Fibroblast of gingiva (primary cell): Measurements from ENCODE around the gene SRM.
"Not testable (repeated sequence)": the region's sequence is repeated elsewhere in the genome, so short reads cannot be mapped to it uniquely, and the experiment has no call there.

ENCODE experiments used
- DNase-seq: peaks from one replicate; pipeline ENCODE4 v3.0.0-alpha.2; 2011; ENCODE audit warnings: low read depth

SRM gene

DNA sequence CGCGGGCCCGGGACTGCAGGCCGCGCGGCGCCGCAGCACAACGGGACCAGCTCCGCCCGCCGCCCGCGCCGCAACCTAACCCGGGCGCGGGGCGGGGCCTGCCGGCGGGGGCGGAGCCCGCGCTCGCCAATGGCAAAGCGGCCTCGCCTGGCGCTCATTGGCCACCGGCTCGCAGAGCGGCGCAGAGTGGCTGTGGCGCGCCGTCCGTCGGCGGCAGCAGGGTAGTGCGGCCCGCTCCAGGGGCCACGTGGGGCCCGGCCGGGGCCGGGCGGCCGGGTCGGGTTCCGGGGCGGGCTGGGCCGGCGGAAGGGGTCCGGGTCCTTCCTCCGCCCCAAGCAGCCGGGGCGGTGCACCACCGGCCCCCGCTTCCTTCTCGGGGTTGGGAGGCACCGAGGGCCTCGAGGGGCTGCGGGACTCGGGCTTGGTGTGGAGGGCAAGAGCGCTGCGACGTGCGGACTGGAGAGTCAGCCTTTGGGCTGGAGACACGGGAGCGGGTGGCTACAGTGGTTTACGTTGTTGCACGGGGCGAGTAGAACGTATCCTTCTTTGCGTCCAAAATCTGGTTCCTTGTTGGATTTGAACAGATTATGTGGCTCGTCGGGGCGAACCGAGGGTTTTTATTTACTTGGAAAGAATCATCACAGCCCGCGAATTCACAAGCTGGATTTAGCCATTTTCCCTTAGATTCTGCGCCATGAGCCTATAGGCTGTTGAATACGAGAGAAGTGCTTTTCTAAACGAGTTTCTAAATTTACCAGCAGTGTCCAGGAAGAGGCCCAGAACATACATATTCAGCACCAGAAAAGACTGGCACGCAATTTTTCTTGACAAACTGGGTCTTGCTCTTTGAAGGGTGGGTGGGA is at the start of gene SRM:
Gene SRM, minus strand, starts transcription at position 51 of the 863 bp plus-strand sequence. CDS start 75 bp downstream, outside the sequence.
- peak; percentile 87 for DNase-seq

DNA sequence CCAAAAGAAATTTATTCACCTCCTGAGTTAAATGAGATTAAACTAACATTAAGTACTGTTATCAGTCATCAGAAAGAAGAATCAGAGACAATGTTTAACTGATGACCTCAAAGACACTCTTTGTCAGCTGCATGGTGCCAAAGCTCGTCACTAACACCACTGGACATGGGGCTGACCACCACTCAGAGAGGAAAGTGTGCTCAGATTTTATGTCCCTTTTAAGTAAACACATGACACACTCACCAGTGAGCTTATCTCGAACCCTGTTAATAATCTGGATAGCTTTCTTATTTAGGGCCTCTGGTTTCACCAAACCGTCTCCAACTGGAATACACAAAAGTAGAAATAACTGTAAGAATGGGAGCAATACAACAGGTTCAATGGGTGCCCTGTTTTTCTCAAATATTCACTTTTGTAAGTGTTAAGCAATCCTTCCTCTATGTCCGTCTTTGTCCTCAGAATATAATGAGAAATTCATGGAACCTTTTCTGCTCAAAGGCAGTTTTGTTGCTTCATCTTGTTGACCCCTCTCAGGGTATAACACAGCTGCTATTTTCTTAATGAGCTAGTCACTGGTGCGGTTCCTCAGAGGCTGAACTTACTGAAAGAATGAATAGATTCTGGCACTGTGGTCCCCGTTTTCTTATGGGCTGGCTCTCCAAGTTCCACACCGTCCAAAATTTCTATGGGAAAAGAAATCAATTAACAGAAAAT is 49.4 kb upstream of the SRM start:
- no peak for DNase-seq

DNA sequence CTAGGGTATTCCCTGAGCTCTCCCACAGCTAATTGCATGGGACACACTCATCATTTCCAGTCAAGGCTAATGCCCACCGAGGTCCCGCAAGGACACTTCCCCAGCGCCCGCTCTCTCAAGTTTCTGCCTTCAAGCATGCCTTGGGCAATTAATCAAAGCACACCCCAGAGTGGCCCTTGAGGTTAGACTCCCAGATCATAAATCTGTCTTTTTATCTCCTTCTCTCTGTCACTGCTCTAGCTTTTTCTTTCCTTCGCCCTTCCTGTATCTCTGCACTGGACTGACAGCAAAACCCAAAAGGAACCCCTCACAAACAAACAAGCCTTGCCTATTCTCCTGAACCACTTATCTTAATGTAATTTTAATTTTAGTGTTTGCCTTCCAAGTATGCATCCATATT is 47.8 kb upstream of the SRM start:
- DNase-seq: no peak

DNA sequence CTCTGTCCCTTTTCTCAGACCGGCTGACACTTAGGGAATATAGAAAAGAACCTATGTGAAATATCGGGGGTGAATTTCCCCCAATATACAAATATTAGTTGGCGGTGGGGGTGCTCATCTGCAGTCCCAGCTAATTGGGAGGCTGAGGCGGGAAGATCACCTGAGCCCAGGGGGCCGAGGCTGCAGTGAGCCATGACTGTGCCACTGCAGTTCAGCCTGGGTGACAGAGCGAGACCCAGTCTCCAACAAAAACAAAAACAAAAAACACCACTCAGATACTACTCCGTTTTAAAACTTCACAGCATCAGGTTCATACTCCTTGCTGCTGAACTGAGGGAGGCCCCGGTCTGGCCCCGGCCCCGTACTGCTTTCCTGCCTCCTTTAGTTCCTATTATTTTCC is 45.8 kb upstream of the SRM start:
- DNase-seq: no peak

DNA sequence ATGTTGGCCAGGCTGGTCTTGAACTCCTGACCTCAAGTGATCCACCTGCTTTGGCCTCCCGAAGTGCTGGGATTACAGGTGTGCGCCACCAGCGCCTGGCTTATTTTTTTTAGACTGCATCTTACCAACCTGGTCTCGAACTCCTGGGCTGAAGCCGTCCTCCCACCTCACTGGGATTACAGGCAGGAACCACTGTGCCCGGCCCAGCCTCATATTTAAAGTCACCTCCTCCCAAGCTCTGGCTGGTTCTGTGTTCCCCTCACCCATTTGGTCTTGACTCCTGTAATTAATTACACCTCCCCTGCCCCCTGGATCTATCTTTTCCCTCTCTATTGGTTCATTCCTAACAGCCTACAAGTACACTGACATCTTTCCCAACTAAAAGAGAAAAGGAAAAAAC is 41.5 kb upstream of the SRM start:
- DNase-seq: no peak

DNA sequence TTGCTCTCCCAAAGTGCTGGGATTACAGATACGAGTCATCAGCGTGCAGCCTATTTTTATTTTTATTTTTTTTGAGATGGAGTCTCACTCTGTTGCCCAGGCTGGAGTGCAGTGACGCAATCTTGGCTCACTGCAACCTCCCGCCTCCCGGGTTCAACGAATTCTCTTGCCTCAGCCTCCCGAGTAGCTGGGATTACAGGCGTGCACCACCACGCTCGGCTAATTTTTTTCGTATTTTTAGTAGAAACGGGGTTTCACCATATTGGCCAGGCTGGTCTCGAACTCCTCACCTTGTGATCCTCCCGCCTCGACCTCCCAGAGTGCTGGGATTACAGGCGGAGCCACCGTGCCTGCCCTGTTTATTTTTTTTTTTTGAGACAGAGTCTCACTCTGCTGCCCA is 41.0 kb upstream of the SRM start:
- DNase-seq: not testable (repeated sequence)

DNA sequence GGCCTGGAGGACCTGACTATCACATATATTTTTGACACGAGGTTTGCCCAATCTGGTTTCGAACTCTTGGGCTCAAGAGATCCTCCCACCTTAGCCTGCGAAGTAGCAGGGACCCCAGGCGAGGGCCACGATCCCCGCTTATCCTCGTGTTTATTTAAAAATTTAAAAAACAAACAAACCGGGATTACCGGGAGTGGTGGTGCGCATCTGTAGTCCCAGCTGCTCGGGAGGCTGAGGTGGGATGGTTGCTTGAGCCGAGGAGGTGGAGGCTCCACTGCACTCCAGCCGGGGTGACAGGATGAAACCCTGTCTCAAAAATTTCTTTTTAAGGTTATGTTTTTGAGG is 40.3 kb upstream of the SRM start:
- DNase-seq: no peak

DNA sequence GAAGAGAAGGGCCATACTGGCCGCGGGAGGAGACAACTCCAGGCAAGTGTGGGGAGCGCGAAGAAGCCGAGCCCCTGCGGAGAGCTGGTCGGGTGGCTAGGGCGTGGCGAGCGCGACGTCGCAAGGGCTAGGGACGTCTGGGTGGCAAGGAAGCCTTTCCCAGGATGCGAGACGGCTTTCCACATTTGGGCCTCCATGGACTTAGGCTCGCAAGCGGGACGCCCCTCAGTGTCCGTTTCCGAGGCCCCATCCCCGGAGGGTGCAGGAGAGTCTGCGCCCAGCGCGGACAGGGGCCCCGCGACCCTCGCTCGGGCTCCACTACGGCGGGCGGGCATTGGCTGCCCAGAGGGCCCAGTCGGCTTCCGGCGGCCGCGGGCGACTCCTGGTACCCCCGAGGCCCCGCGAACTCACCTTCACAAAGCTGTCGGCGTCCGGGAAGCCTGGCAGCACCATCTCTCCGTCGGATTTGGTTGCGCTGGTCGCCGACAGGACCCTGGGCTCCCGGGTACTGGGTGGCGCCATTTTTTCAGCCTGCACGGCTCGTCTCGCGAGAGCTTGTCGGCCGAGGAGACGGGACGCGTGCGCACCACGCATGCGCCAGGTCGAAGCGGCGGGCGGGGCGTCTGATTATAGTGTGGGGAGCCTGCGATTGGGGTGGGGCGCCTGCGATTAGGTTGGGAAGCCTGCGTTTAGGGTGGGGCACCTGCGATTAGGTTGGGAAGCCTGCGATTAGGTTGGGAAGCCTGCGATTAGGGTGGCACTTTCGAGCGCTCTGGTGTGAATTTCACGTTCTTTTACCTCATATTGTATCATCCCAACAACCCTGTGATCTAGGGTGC is 39.7 kb upstream of the SRM start, which contains the start of gene EXOSC10:
Gene EXOSC10, minus strand, starts transcription at position 560 of the 839 bp plus-strand sequence. Its CDS starts 38 bp downstream, at position 522.
- peak; percentile 80 for DNase-seq

DNA sequence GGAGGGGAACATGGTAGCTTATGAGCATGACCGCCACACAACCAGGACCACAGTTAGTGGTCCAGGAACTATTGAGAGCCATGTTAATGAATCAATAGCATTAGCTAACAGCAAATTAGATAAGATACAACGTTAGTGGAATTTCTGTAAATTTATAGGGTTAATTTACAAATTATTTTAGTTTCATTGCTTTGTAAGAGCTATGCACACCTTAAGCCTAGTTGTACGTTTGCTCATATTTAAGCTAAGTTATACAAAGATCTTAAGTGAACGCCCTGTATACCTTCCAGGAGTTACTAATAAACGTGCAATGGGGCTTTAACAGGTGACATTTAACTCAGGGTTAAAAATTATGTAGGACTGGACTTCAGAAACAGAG is 39.1 kb upstream of the SRM start:
- no peak for DNase-seq

DNA sequence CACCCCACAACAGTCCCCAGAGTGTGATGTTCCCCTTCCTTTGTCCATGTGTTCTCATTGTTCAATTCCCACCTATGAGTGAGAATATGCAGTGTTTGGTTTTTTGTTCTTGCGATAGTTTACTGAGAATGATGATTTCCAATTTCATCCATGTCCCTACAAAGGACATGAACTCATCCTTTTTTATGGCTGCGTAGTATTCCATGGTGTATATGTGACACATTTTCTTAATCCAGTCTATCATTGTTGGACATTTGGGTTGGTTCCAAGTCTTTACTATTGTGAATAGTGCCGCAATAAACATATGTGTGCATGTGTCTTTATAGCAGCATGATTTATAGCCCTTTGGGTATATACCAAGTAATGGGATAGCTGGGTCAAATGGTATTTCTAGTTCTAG is 24.0 kb upstream of the SRM start:
- not testable (repeated sequence) for DNase-seq

DNA sequence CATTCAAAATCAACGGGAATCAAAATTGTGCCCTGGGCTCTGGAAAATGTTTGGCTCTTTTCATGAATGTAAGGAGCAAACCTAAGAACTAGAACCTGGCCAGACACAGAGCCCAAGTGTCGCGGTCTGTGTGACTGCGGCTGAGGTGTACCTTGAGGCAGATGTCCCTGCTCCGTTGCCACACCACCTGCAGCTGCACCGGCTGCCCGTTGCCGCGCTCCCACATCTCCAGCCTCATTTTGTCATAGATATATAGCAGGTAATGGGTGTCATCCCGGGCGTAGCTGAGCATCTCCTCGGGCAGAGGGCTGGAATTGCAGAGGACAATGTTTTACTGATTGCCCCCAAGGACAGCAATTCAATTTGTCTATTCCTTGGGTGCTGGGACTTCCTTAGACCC is 21.1 kb upstream of the SRM start:
- no peak for DNase-seq

DNA sequence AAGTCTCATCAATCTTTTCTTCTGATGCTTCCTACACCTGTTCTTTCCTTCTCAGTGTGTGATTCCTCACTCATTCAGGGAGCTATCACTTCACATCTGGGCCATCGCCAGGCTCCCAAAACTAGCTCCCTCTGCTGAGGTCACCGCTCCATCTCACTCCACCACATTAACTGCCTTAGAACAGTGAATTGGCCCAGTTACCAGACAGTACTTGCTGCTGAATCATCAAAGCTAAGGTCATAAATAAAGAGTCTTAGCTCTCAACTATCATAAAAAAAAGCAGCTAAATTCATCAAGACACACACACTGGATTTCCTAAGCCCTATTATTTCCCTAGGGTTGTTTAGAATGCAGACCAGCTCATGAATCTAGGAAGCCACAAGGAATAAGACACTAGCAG is 18.8 kb upstream of the SRM start:
- peak; percentile 39 for DNase-seq

DNA sequence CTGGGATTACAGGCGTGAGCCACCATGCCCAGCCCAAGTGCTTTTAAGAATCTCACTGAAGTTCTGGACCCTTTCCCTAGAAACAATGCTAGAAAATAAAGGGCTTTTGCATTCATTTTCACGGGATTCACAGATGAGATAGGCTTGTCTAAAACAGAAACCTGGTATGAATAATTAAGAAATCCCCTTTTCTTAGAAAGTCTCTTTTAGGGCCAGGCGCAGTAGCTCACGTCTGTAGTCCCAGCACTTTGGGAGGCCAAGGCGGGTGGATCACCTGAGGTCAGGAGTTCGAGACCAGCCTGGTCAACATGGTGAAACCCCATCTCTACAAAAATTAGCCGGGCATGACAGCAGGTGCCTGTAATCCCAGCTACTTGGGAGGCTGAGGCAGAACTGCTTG is 13.6 kb upstream of the SRM start:
- DNase-seq: not testable (repeated sequence)

DNA sequence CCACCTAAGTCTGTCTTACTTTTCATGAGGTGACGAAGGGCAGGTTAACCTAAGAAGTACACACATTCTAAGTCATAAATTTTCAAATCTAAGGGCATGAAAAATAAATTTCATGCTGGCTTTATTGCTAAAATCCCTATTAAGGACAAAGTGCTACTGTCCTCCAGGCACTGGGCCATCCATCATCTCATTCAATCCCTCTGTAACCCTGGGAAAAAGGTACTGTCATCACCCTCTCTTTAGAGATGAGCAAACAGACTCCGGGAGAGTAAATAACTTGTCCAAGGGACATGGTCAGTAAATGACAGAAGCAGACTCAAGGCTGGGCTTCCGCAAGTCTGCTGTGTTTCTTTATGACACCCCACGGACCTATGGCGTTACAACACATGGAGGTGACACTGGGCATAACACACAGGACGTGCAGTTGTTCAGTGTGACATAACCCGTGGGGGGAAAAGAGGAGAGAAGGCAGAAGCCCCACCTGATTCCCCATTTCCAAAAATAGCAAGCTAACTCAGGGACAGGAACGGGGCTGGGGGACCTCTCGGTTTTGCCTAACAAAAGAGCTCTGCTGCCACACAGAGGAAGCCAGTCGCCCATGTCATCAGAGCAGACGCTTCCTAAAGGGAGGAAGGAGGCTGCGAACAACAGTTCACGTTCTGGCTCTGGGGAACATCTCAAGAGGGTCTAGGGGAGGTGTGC is 12.5 kb upstream of the SRM start:
- no peak for DNase-seq

DNA sequence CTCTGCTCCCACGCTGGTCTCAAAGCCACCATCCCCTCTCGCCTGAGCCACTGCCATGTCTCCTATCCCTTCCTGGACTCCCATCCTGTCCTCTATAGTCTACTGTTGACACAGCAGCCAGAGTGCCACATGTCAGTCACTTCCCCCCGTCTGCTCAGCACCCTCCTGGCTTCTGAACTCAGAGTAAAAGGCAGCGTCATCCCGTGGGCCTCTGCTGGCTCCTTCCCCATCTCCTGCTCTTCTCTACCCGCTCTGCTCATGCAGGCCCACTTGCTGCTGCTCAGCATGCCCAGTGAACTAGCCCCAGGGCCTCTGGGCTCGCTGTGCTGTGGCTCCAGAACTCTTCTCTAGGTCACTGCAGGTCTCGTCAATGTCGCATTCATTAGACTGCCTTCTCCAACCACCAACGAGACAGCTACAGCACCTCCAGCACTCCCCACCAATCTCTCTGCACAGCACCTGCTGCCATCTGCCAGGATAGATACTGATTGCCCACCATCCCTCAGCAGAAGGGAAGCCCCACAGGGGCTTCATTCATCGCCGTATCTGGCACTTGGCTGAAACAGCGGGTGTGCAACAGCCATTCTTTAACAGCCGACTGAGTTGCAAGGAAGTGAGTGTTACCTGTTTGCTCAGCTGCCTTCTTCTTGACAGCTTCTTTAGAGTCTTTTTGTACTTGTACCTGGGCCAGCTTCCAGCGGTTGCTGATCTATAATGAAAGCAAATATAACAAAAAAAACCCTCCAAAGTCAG is 11.8 kb upstream of the SRM start:
- DNase-seq: no peak

DNA sequence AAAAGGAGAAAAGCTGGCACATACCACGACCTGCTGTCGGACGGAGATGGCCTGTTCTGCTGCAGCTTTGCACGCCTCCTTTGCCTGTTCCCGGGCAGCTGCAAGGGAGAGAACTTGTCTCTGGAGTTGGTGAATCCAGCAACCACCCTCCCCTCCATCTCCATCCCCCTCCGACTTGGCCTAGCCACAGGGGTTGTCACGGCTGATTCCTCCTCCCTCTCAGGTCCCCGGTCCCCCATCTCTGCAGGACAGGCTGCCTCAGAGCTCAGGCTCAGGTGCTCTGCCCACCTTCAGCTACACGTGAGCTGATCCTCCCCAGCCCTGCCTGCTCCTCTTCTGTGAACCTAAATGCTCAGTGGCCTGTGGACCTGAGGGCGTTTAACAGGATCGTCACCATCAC is 11.1 kb upstream of the SRM start:
- no peak for DNase-seq

DNA sequence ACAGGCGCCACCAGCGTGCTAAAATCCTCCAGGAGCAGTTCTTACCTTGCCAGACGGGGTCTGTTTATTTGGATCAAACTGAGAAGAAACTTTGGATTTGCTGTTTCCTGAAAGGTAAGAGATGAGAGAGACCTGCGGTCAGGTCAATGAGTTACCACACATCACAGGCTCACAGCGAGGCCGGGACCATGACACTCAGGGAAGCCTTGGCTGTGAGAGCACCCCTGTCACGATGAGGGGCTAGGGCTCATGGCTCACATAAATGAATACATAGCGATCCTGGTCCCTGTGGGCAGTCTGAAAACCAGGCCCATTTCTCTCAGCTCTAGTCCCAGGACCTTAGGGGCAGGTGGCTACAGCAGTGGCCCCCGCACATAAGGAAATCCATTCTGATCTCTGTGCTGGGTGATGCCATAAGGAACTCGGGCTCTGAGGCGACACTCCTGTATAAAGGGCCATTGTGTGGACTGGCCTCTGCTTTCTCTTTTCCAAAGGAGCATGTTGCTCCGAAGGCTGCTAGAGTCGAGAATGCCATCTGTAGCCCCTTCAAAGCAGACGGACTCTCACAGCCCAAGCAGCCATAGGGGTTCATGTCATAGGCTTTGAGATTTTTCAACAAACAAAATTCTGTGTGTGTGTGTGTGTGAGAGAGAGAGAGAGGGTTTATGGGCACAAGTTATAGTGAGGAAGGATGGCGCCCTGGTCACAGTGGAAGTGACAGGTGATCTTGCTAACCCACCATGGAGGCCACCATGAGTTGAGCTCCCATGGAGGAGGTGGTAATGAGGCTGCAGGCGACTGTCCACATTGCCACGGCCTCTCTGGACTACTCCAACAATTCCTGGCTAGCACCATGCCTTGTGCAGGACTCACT is 9.0 kb upstream of the SRM start:
- DNase-seq: no peak

DNA sequence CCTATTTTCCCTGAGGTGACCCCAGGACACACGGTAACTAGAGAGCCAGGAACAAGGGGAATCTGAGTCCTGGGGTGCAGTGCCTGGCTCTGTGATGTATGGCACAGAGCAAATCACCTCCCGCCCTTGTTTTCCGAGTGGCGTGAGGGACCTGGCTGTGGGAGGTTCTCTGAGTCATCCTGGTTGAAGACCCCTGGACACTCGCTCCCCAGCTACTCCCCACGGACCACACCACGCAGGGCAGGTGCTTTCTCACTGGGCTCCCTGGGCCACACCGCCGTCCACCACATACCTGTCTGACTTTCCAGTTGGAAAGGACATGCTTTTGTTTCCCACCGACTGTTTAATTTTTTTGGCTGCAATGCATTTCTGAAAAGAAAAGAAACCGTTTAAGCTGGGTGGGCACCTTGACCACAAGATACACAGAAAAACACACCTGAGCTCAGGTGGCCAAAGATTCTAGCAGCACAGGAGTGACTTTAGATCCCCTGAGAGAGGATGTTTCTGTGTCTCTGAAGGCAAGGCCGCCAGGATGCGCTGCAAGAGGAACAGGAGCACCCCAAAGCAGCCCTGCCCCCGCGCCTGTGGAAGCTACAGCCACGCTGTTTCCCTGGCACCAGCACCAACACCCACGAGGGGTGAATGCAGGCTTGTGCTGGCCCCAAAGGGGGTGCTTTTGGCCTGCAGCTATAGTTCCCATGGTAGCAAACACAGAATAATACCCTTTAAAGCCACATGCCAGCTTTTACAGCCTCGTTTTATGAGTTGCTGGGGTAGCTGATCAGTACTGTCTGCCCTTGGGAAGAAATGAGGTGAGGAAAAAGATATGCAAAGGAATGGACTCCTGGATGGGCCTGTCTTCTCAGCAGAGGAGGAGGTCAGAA is 8.1 kb upstream of the SRM start:
- no peak for DNase-seq

DNA sequence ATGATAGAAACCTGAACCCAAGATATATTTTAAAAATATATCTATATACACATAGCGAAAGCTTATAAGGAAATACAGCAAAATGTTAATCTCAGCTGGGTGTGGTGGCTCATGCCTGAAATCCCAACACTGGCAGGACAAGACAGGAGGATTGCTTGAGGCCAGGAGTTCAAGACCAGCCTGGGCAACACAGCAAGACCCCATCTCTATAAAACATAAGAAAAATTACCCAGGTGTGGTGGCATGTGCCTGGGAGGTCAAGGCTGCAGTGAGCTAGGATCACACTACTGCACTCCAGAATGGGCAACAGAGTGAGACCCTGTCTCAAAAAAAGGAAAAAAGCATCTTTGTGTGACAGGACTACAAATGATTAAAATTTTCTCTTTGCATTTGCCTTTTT is 6.0 kb upstream of the SRM start:
- DNase-seq: no peak
